GM19372 (cell line): ENCODE measurements around the gene NMRK2.
"Not testable (repeated sequence)": the region's sequence is repeated elsewhere in the genome, so short reads cannot be mapped to it uniquely, and the experiment has no call there.

Source experiments
- ATAC-seq: cut with Tn5 transposase; IDR thresholded peaks from one replicate; pipeline ENCODE4 v1.9.1; 2021; ENCODE audit warnings: mild to moderate bottlenecking, low read depth, moderate library complexity; ENCODE audit not compliant: unreplicated experiment

Gene NMRK2

DNA sequence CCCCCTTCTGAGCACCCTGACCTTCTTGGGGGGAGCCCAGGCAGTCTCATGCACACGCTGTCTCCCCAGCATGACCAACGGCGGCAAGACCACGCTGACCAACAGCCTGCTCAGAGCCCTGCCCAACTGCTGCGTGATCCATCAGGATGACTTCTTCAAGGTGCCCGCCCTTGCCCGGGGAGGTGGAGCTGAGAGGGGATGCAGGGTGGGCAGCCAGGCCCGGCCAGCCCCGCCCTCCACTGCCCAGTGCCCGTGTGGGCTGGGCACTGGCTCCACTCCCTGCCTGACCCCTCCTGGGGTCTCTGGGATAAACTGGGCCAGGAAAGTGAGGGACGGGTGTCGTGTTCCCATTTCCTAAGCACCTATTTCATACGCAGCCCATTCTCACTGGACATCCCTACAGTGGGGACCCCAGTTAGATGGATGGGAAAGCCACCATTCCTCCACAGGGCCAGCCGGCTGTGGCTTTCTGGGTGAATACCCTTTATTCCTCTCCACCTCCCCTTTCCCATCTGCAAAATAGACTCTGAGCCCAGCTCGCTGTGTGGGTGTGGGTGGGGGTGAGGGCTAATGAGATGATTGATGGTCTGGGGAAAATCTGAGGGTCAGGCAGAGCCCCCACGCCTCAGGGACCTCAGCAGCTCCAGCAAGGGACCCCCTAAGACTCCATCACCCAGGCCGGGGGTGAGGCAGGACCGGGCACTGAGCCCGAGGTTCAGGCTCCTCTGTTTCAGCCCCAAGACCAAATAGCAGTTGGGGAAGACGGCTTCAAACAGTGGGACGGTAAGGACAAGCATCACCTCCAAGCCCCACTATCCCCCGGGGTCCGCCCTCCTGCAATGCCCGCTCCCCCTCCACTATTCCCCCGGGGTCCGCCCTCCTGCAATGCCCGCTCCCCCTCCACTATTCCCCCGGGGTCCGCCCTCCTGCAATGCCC, 3.9 kb downstream of the NMRK2 start:
- ATAC-seq = no peak

DNA sequence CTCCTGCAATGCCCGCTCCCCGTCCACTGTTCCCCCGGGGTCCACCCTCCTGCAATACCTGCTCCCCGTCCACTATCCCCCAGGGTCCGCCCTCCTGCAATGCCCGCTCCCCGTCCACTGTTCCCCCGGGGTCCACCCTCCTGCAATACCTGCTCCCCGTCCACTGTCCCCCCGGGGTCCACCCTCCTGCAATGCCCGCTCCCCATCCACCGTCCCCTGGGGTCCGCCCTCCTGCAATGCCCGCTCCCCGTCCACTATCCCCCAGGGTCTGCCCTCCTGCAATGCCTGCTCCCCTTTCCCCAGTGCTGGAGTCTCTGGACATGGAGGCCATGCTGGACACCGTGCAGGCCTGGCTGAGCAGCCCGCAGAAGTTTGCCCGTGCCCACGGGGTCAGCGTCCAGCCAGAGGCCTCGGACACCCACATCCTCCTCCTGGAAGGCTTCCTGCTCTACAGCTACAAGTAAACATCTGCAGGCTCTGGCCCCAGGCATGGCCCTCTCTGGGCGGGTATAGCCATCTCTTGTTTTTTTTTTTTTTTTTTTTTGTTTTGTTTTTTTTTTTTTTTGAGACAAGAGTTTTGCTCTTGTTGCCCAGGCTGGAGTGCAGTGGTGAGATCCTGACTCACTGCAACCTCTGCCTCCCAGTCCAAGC, 5.6 kb downstream of the NMRK2 start:
- ATAC-seq = not testable (repeated sequence)

DNA sequence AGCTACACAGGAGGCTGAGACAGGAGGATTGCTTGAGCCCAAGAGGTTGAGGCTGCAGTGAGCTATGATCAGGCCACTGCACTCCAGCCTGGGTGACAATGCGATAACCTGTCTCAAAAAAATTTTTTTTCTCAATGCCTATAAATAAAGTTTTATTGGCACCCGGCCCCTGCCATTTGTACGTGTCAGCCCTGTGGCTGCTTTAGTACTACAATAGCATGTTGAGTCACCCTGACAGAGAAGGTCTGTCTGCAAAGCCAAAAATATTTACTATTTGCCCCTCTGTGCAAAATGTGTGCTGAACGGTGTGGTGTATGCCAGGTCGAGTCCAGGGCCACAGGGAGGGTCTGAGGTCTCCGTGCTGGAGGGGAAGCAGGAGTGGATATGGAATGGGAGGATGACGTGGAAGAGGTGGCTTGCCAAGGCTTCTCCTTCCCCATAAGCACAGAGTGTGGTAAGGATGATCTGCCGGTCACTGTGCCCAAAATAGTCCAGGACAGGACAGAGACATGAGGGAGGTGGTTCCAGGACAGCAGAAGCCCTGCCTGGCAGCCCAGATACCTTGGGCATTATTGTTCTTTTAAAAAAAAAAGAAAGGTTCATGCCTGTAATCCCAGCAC, 10.0 kb downstream of the NMRK2 start:
- ATAC-seq = no peak

DNA sequence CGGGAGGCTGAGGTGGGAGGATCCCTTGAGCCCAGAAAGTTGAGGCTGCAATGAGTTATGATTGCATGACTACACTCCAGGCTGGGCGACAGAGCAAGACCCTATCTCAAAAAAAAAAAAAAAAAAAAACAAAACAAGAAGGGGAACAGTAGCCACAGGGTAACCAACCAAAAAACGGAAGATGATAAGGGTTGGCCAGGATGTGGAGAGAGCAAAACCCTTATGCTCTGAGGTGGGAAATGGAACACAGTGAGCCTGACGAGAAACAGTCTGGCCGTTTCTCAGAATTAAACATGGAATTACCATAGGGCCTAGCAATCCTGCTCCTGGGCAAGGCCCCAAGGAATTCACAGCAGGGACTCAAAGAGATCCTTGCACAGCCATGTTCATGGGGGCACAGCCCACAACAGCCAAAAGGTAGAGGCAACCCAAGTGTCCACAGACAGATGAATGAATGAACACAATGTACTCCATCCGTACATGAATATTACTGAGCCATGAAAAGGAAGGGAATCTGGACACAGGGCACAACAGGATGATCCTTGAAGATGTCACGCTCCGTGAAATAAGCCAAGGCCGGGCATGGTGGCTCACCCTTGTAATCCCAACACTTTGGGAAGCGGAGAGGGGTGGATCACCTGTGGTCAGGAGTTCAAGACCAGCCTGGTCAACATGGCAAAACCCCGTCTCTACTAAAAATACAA, 11.3 kb downstream of the NMRK2 start:
- no peak for ATAC-seq

DNA sequence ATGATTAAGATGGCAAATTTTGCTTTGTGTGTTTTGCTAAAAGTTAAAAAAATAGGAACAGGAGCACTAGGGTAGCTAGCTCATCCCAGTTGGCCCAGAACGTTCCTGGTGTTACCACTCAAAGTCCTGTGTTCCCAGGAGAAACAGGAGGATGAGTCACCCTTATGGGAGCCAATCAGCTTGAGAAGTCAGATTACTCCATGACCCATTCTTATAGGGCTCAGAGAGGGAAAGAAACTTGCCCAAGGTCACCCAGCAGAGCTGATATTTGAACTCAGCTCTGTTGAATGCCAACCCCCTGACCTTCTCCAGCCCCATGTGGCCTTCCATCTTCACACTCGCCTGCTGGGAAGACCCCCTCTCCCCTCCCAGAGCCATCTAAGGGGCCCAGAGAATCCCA, 13.0 kb downstream of the NMRK2 start:
- no peak for ATAC-seq

DNA sequence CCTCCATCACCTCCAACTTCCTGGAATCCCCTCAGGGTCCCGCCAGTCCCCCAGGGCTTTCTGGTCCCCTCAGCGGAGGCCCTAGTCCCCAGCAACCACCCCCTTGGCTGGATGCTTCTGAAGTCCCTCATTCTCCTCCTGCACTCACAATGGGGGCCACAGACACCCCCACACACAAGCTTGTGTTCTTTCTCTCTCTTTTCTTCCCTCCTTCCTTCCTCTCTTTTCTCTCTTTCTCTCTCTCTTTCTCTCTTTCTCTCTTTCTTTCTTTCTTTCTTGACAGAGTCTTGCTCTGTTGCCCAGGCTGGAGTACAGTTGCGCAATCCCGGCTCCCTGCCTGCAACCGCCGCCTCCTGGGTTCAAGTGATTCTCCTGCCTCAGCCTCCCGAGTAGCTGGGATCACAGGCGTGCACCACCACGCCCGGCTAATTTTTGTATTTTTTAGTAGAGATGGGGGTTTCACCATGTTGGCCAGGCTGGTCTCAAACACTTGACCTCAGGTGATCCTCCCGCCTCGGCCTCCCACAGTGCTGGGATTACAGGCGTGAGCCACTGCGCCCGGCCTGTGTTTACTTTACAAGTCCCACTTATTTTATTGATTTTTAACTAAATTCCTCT, 14.6 kb downstream of the NMRK2 start:
- not testable (repeated sequence) for ATAC-seq

DNA sequence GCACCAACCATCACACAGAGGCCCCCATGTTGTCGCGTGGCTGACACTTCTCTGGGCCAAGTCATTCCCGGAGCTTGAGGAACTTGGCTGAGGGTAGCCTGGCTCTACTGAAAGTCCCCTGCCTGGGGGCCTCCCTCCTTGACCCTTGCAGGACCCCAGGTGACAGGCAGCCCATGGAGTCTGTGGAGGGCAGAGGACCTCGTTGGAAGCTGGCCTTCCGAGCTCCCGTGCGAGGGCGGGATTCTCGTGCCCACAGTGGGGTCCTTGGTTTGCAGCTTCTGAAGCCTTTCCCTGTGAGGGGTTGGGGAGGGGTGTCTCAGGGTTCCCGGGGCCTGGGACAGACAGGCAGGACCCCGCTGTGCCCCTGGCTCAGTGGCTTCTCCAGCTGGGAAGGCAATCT, 16.4 kb downstream of the NMRK2 start:
- ATAC-seq = no peak

DNA sequence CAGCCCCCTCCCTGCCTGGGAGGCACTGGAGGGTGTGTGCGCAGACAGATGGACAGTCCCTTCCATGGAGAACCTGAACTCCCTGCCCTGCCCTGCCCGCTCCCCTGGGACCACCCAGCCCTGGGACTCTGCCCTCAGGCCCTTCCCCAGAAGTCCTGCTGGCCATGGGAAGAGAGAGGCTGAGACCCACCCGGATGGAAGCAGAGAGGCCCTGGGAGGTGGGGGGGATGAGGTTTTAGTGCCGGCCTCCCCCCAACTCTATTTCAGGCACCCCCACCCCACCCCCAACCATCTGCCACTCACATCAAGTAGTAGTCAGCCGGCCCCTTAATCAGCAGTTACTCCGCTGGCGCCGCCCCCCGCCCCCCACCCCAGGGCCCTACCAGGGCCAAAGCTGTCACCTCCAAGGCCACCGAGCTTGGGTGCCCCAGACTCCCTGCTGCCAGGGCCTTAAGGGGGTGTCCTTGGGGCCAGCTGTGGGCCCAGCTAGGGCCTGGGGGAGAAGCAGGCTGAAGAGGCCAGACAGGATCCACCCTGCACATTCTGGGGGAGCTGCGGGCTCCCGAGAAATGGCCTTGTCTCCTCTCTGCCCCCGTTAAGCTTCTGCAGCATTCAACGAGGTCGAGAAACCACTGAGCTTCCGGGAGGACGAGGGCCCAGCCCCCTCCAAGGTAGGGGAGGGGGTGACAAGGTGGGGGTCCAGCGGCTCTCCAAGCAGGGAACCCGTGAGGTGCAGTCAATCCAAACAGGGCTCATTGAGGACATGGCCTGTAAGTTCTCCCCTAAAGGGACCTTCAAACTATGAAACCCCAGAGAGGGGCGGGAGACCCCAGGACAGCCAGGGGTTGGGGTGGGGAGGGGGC, 17.4 kb downstream of the NMRK2 start:
- no peak for ATAC-seq

DNA sequence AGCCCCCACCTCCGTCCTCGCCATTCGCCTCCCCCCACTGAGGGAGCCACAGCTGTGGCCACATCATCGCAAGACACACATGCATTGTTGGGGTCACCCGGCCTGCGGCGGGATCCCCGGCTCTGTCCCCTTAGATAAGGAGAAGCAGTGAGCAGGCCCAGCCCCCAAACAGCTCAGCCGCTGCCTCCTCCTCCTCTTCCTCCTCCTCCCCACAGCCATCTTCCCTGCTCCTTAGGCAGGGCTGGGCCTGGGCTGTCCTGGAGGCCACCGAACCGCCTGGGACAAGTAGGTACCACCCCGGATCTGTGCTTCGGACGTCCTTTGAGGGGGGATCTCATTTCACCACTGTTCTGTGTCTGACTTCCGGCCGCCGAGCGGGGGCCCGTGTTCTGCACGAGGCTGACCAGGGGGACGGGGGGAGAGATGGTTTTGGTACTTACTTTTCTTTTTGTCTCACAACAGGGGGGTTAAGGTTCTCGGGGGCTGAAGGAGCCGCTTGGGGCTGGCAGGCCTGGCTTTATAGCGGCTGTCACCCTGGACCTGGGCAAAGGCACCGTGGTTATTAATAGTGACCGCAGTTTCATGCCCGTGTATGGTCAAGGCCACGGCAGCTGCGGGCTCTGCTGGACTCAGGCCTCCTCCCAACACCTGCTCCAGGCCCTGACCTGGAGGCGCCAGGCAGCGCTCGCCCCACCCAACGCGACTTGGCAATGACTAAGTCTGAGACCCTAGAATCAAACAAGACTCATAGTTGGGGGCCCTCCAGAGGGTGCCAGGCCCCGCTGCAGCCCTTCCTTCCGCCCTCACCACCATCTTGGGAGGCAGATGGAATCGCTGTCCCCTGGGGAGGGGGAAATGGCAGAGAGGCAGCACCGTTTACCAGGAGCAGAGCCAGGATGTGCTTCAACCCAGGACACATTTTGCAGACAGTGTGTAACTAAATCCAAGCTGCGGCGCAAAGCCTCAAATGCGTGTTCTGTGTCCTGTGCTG, 18.3 kb downstream of the NMRK2 start:
- ATAC-seq = no peak

DNA sequence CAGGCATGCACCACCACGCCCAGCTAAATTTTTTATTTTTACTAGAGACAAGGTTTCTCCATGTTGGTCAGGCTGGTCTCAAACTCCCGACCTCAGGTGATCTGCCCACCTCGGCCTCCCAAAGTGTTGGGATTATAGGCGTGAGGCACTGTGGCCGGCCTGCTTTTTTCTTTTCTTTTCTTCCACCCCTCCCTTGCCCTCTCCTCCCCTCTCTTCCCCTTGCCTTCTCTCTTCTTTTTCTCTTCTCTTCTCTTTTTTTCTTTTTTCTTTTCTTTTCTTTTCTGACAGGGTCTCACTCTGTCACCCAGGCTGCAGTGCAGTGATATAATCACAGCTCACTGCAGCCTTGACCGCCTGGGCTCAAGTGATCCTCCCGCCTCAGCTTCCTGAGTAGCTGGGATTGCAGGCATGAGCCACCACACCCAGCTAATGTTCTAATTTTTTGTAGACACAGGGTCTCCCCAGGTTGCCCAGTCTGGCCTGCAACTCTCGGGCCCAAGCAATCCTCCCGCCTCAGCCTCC, 19.9 kb downstream of the NMRK2 start:
- ATAC-seq = not testable (repeated sequence)

DNA sequence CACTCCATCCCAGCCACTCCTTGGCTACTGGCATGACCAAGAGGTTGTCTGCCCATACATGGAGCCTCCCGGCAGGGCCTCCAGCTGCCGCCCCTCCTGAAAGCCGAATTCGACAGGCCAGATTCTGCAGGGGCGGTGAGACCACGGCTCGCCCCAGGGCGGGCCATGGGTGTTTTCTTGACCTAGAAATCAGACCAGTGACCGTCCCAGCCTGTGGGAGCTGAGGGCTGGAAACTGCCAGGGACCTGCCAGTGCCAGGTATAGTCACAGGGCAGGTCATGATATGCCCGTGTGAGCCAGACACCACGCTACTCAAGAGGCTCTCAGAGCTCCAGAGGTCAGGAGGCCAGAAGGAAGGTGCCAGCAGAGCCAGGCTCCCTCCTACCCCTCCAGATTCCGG, 21.2 kb downstream of the NMRK2 start:
- no peak for ATAC-seq

DNA sequence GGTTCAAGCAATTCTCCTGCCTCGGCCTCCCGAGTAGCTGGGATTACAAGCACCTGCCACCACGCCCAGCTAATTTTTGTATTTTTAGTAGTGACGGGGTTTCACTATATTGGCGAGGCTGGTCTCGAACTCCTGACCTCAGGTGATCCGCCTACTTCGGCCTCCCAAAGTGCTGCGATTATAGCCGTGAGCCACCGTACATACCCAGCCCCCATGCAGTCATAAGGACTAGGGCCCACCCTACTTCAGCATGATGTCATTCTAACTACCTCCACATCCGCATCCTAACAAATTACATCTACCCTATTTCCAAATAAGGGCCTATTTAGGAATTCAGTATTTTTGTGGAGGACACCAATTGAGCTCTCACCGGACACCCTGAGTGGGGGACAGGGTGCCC, 22.4 kb downstream of the NMRK2 start:
- ATAC-seq = not testable (repeated sequence)

DNA sequence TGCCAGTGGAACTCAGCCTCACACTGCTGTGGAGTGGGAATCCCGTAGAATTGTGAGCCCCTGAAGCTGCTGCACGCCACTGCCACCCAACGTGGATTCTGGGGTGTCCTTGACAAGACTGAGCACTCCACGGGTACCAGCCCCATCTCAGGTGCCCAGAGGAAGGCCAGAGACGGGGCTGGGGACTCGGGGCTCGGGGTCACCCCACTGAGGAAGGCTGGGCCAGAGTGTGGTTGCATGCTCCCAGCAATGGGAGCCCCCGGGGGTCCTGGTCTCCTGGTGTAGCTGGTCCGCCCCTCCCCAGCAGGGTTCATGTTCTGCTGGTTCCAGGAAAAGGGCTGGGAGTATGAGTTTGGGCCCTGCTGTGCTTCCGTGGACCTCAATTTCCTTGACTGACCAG, 22.8 kb downstream of the NMRK2 start:
- ATAC-seq = no peak

DNA sequence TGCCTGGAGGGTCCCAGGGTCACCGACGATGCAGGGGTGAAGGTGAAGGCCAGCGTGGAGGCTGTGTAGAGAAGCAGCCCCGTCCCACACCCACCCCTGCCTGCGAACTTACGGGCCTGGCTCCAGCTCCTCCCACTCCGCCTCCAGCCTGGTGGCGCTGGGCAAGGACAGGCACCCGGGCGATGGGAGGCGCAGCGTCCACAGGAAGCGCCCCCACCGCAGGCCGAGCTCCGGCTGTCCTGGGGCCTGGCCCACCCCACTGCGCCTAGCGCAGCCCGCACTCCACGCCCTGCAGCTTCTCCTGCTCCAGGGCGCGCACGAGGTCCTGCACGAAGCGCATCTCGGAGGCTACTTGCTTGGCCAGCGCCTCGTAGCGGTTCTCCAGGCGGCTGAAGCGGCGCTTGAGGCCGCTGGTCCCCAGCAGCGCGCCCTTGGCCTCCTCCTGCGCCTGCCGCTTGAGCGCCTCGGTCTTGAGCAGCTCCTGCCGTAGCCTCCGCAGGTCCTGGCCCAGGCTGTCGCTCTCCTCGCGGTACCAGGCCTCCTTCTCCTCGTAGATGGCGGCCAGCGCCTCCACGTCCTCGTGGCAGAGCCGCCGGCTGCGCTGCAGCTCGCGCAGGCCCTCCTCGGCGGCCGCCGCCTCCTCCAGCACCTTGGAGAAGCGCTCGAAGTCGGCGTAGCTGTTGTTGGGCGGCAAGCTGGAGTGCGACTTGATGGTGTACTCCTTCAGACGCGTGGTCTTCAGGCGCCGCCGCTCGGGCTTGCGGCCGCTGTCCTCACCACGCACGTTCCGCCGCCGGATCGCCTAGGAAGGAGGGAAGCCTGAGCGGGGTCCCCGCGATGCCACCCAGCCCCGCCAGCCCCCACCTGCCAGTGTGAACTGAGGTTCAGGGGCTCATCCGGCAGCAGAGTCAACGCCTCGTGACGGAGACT, 26.2 kb downstream of the NMRK2 start:
- no peak for ATAC-seq

DNA sequence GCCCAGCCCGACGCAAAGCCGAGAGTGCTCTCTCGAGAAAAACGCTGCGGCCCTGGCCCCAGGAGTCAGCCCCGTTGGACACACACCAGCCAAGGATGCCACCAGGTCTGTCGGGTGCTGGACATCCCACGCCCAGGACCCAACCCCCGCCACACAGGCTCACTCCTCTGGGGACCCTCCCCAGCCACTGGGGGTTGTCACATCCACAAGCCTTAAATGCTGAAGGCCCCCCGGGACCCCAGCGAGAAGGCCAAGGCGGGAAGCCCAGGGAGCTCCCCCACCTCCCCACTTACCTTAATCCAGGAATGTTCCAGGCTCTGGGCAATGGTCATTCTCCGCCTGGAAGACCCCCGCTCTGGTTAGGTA, 26.9 kb downstream of the NMRK2 start:
- ATAC-seq = no peak

DNA sequence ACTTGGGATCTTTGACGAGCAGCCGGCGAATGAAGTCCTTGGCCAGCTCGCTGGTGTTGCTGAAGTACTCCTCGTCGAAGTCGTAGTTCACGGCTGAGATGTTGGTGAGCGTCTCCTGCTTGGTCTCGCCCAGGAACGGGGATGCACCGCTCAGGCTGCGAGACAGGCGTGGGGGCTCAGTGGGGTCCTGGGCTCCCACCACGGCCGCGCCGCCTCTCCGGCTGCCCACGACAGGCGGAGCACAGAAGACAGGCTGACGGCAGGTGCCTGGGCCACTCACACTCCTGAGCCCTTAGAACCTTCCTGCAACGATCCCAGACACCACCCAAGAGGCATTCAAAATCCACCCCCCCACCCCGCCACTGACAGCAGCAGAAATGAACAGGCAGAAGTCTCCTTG, 28.1 kb downstream of the NMRK2 start:
- no peak for ATAC-seq
